T-cell (primary cell): Measurements from ENCODE around the gene C6orf62. TPM values are rescaled to one million over a fixed set of nuclear protein-coding genes. Genes with fewer than 3 reads are reported as not detected.
A peak's percentile ranks its signal among the peaks of the same experiment; 100 is the strongest.

ENCODE experiments used
- ATAC-seq, 4 experiments: fragments of 200-7000 bp in 3 of 4; fragments of 150-1000 bp in 1 of 4; cut with Tn5 transposase; replicated peaks in 1 of 4; 1 replicate in 3 of 4; 2 replicates in 1 of 4; pipeline ENCODE4 v1.10.0; 2021; ENCODE audit warnings: moderate library complexity in 3 of 4, mild to moderate bottlenecking in 2 of 4, moderate number of reproducible peaks in 1 of 4
- CTCF ChIA-PET, 2 donors: fragments of 300-600 bp; sonication (Branson Sonifier 250); formaldehyde crosslinking; loops; one replicate each; lab custom pipeline; 2022; ENCODE audit warnings: antibody characterized with exemption in 2 of 2; lab: Charles Lee
- POLR2A ChIA-PET, 2 donors: fragments of 300-600 bp; sonication (Branson Sonifier 250); formaldehyde crosslinking; loops; one replicate each; lab custom pipeline; 2022; ENCODE audit warnings: antibody characterized with exemption in 2 of 2; lab: Charles Lee
- DNase-seq, 35 experiments: peaks; one replicate each; pipeline versions ENCODE4 v3.0.0 to v3.0.0-alpha.2; 2013 to 2023
- H3K27ac ChIP-seq: one replicate; pipeline ENCODE4 v1.5.1; 2013; ENCODE audit warnings: low read length
- H3K27me3 ChIP-seq, 2 experiments: replicated peaks in 1 of 2; 1 replicate in 1 of 2; 2 replicates in 1 of 2; pipeline versions ENCODE4 v1.6.1 to v1.7.0; 2013; ENCODE audit warnings: low read length in 1 of 2, mixed read lengths in 1 of 2; ENCODE audit not compliant: control insufficient read depth in 2 of 2, insufficient read depth in 2 of 2; ENCODE audit errors: extremely low read depth in 1 of 2
- H3K36me3 ChIP-seq, 2 donors: 1 replicate in 1 of 2; 2 replicates in 1 of 2; pipeline versions ENCODE4 v1.6.1 to v1.7.0; 2013; ENCODE audit warnings: low read length in 1 of 2; ENCODE audit not compliant: control insufficient read depth in 2 of 2, insufficient read depth in 1 of 2; ENCODE audit errors: extremely low read depth in 1 of 2
- H3K4me1 ChIP-seq, 2 experiments: 1 replicate in 1 of 2; 2 replicates in 1 of 2; pipeline versions ENCODE4 v1.6.1 to v1.7.0; 2013; ENCODE audit warnings: low read length in 2 of 2, mixed read lengths in 1 of 2; ENCODE audit not compliant: insufficient read depth in 2 of 2, control insufficient read depth in 1 of 2; ENCODE audit errors: extremely low read depth in 1 of 2
- H3K4me3 ChIP-seq, 2 donors: 1 replicate in 1 of 2; 2 replicates in 1 of 2; pipeline versions ENCODE4 v1.5.1 to v1.7.0; 2013; ENCODE audit warnings: mild to moderate bottlenecking in 2 of 2, low read length in 1 of 2, moderate library complexity in 1 of 2; ENCODE audit not compliant: control insufficient read depth in 1 of 2; ENCODE audit errors: extremely low read depth in 1 of 2
- H3K9me3 ChIP-seq: 2 replicates; pipeline ENCODE4 v1.7.0; 2013
- H3K27ac Mint-ChIP-seq, 2 donors: one replicate each; pipeline ENCODE4 v1.8.0; 2020 to 2021; ENCODE audit warnings: mild to moderate bottlenecking in 2 of 2, mixed read lengths in 2 of 2
- H3K27me3 Mint-ChIP-seq, 2 donors: one replicate each; pipeline ENCODE4 v1.8.0; 2021 to 2022; ENCODE audit warnings: mixed read lengths in 2 of 2
- H3K36me3 Mint-ChIP-seq: one replicate; pipeline ENCODE4 v1.8.0; 2021; ENCODE audit warnings: mixed read lengths
- H3K4me1 Mint-ChIP-seq, 3 donors: one replicate each; pipeline ENCODE4 v1.8.0; 2020 to 2022; ENCODE audit warnings: mixed read lengths in 3 of 3, mild to moderate bottlenecking in 1 of 3
- H3K4me3 Mint-ChIP-seq, 3 donors: one replicate each; pipeline ENCODE4 v1.8.0; 2020 to 2022; ENCODE audit warnings: mild to moderate bottlenecking in 3 of 3, mixed read lengths in 3 of 3, moderate library complexity in 3 of 3
- H3K9me3 Mint-ChIP-seq, 3 donors: one replicate each; pipeline ENCODE4 v1.8.0; 2020 to 2022; ENCODE audit warnings: mixed read lengths in 3 of 3
- WGBS: methylation state at CpG from one replicate; pipeline ENCODE4 v1.1.5; 2013; ENCODE audit warnings: missing lambda C conversion rate; ENCODE audit not compliant: insufficient coverage; 5-methylcytosine and 5-hydroxymethylcytosine counted together
- total RNA-seq, 35 experiments: library from RNA in 6 of 35; stranded (reverse) in 6 of 35; fragments of 120-200 nt in 1 of 35; gene quantifications; one replicate each; pipeline versions ENCODE4 v1.2.1 to v1.2.4 and lab custom pipeline; 2013 to 2026

C6orf62 gene
- total RNA-seq, 5 donors from 2014 or later (not counting 1 experiment from before 2014, with no cell fraction given) = 114 to 146 (median 135) TPM

DNA sequence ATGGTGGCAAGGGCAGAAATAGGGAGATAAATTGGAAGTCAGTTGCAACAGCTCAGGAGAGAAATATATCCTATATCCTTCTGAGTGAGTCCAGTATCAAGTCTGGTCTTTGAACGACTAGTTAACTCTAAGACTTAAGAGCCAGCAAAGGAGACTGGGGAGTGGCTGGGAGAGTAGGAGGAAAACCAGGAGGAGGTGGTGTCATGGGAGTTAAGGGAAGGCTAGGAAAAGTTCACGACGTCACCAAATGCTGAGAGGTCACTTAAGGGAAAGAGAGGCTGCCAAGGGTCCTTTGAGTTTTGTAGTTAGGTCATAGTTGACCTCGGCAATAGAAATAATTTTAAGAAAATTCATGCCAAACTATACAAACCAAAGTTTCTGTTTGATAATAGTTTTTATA lies 27.0 kb downstream of the C6orf62 start:
- Histone ChIP-seq H3K36me3 (peaks cover 0 to 5% of the 10 kb centered on the region in 2 donors), H3K27ac (no peak overlapping the region), H3K4me3 (no peak overlapping the region), H3K9me3 (no peaks in the 10 kb centered on the region), H3K4me1 (peaks cover 0 to 2% of the 10 kb centered on the region in 2 experiments), H3K27me3 (no peaks in the 10 kb centered on the region)
- Mint-ChIP-seq H3K4me3 (no peak overlapping the region), H3K4me1 (peaks cover 11 to 21% (median 16%) of the 10 kb centered on the region in 3 donors), H3K9me3 (no peaks in the 10 kb centered on the region), H3K27me3 (no peaks in the 10 kb centered on the region), H3K36me3 (peaks cover 5% of the 10 kb centered on the region), H3K27ac (no peak overlapping the region)
- WGBS = no CpG with 5 or more reads among the region's 4 CpGs
- DNase-seq = no peak
- ChIA-PET CTCF (interaction anchor here (0.6 to 1.9 kb wide), 2 partner anchors 110 to 111 kb away, joined by 5 to 15 read pairs; no protein-coding TSS in a partner anchor), POLR2A (no interaction called here)
- no peak for ATAC-seq

- H3K27ac ChIP-seq = no peak overlapping the region
- H3K27ac Mint-ChIP-seq = no peak overlapping the region
- POLR2A ChIA-PET = no interaction called here
- no peaks in the 10 kb centered on the region for H3K9me3 Mint-ChIP-seq
- peaks cover 0 to 2% of the 10 kb centered on the region in 2 experiments for H3K4me1 ChIP-seq
- peaks cover 11 to 21% (median 16%) of the 10 kb centered on the region in 3 donors for H3K4me1 Mint-ChIP-seq
- no peaks in the 10 kb centered on the region for H3K27me3 ChIP-seq
- ATAC-seq (no peak), DNase-seq (no peak)
- CTCF ChIA-PET = interaction anchor here (0.6 to 1.9 kb wide), 2 partner anchors 109 to 111 kb away, joined by 5 to 15 read pairs; no protein-coding TSS in a partner anchor
- H3K27me3 Mint-ChIP-seq = no peaks in the 10 kb centered on the region
- no peaks in the 10 kb centered on the region for H3K9me3 ChIP-seq
- no peak overlapping the region for H3K4me3 Mint-ChIP-seq
- 83% methylated on average over 1 of the region's 3 CpGs for whole genome bisulfite sequencing
- H3K36me3 ChIP-seq = peaks cover 0 to 5% of the 10 kb centered on the region in 2 donors
- peaks cover 8% of the 10 kb centered on the region for H3K36me3 Mint-ChIP-seq
- H3K4me3 ChIP-seq = no peak overlapping the region
Measured at GRCh38 chr6:24691550-24691949, 27.4 kb downstream of the C6orf62 start.

- H3K27ac Mint-ChIP-seq = no peak overlapping the region
- no peaks in the 10 kb centered on the region for H3K27me3 Mint-ChIP-seq
Measured at GRCh38 chr6:24690593-24690992, 28.4 kb downstream of the C6orf62 start.

DNA sequence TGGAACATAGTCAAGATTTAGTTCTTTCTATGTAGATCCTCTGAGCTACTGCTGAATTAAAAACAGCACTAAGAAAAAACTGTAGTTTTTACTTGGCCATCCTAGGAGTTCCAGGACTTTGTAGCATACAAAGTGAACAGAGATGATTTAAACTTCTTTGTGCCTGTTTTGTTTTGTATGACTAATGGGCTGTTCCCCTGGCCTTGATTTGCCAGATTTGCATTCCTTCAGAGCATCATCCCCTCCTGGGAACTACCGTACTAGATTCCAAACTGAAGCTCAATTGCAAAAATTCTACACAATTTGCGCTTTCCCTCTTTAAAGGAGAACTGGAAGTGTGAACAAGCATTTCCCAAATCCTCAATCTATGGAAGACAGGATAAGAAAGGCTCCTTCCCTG lies 29.0 kb downstream of the C6orf62 start:
- H3K27me3 ChIP-seq = no peaks in the 10 kb centered on the region
- H3K9me3 ChIP-seq = no peaks in the 10 kb centered on the region
- H3K4me1 ChIP-seq = peaks cover 0 to 2% of the 10 kb centered on the region in 2 experiments
- H3K36me3 Mint-ChIP-seq = peaks cover 10% of the 10 kb centered on the region
- H3K4me3 ChIP-seq = no peak overlapping the region
- peaks cover 0 to 5% of the 10 kb centered on the region in 2 donors for H3K36me3 ChIP-seq
- no peak overlapping the region for H3K27ac ChIP-seq
- ChIA-PET POLR2A (interaction anchor here in 1 of 2 donors (0.6 kb wide), 2 partner anchors 100 to 155 kb away, joined by 3 to 5 read pairs; no protein-coding TSS in a partner anchor), CTCF (interaction anchor here (0.6 to 0.7 kb wide), 3 partner anchors 8 to 170 kb away, joined by 3 to 6 read pairs (median 3); no protein-coding TSS in a partner anchor)
- H3K4me3 Mint-ChIP-seq = no peak overlapping the region
- H3K4me1 Mint-ChIP-seq = peaks cover 8 to 15% (median 11%) of the 10 kb centered on the region in 3 donors
- no peak overlapping the region for H3K27ac Mint-ChIP-seq
- no peaks in the 10 kb centered on the region for H3K27me3 Mint-ChIP-seq
- no peak for DNase-seq
- ATAC-seq = no peak
- WGBS = no CpG with 5 or more reads among the region's 2 CpGs
- H3K9me3 Mint-ChIP-seq = no peaks in the 10 kb centered on the region

More at GRCh38 chr6:24690593-24690992, 28.4 kb downstream of the C6orf62 start:
- Histone ChIP-seq H3K27ac (no peak overlapping the region), H3K4me1 (peaks cover 0 to 2% of the 10 kb centered on the region in 2 experiments), H3K9me3 (no peaks in the 10 kb centered on the region), H3K36me3 (peaks cover 0 to 5% of the 10 kb centered on the region in 2 donors), H3K4me3 (no peak overlapping the region), H3K27me3 (no peaks in the 10 kb centered on the region)
- DNase-seq (no peak), ATAC-seq (no peak)
- ChIA-PET POLR2A (interaction anchor here in 1 of 2 donors (0.6 kb wide), 1 partner anchor 155 kb away, joined by 3 read pairs; no protein-coding TSS in a partner anchor), CTCF (interaction anchor here in 1 of 2 donors (0.6 kb wide), 1 partner anchor 184 kb away, joined by 3 read pairs; no protein-coding TSS in a partner anchor)
- Mint-ChIP-seq H3K4me3 (no peak overlapping the region), H3K36me3 (peaks cover 10% of the 10 kb centered on the region), H3K9me3 (no peaks in the 10 kb centered on the region), H3K4me1 (peaks cover 10 to 19% (median 15%) of the 10 kb centered on the region in 3 donors)
- WGBS = 57% methylated on average over 1 of the region's 1 CpG

- Mint-ChIP-seq H3K4me3 (no peak overlapping the region), H3K9me3 (no peaks in the 10 kb centered on the region), H3K4me1 (peaks cover under 1 to 8% (median 4%) of the 10 kb centered on the region in 3 donors), H3K27me3 (no peaks in the 10 kb centered on the region), H3K36me3 (peaks cover 15% of the 10 kb centered on the region), H3K27ac (no peak overlapping the region)
- no peak for DNase-seq
- Histone ChIP-seq H3K9me3 (no peaks in the 10 kb centered on the region), H3K27ac (no peak overlapping the region), H3K27me3 (no peaks in the 10 kb centered on the region), H3K4me1 (no peaks in the 10 kb centered on the region), H3K36me3 (peaks cover 0 to 5% of the 10 kb centered on the region in 2 donors), H3K4me3 (no peak overlapping the region)
- ChIA-PET POLR2A (no interaction called here), CTCF (no interaction called here)
- no CpG with 5 or more reads among the region's 4 CpGs for WGBS
- no peak for ATAC-seq
Measured at GRCh38 chr6:24686946-24687345, 32.0 kb downstream of the C6orf62 start.

DNA sequence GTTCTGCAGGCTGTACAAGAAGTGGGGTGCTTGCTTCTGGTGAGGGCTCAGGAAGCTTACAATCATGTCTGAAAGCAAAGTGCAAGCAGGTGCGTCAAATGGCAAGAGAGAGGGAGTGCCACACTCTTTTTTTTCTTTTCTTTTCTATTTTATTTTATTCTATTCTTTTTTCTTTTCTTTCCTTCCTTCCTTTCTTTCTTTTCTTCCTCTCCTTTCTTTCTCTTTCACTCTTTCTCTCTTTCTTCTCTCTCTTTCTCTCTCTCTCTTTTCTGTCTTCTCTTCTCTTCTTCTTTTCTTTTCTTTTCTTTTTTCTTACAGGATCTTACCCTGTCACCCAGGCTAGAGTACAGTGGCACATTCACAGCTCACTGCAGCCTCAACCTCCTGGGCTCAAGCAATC lies 32.5 kb downstream of the C6orf62 start:
- H3K36me3 Mint-ChIP-seq = peaks cover 15% of the 10 kb centered on the region
- peaks cover 0 to 4% (median 1%) of the 10 kb centered on the region in 3 donors for H3K4me1 Mint-ChIP-seq
- ATAC-seq = no peak
- Histone ChIP-seq H3K9me3 (no peaks in the 10 kb centered on the region), H3K36me3 (peaks cover 0 to 5% of the 10 kb centered on the region in 2 donors), H3K27ac (no peak overlapping the region), H3K27me3 (no peaks in the 10 kb centered on the region), H3K4me3 (no peak overlapping the region), H3K4me1 (no peaks in the 10 kb centered on the region)
- H3K27ac Mint-ChIP-seq = peak overlapping the region in 1 of 2 donors; percentile 31
- no peak for DNase-seq
- H3K4me3 Mint-ChIP-seq = no peak overlapping the region
- POLR2A ChIA-PET = no interaction called here
- 80% methylated on average over 1 of the region's 1 CpG for WGBS
- CTCF ChIA-PET = interaction anchor here in 1 of 2 donors (0.7 kb wide), 1 partner anchor 266 kb away, joined by 3 read pairs; no protein-coding TSS in a partner anchor
- no peaks in the 10 kb centered on the region for H3K27me3 Mint-ChIP-seq
- no peaks in the 10 kb centered on the region for H3K9me3 Mint-ChIP-seq
